ENCODE results near the gene RAMACL.
A peak's percentile ranks its signal among the peaks of the same experiment; 100 is the strongest.

Gene RAMACL

DNA sequence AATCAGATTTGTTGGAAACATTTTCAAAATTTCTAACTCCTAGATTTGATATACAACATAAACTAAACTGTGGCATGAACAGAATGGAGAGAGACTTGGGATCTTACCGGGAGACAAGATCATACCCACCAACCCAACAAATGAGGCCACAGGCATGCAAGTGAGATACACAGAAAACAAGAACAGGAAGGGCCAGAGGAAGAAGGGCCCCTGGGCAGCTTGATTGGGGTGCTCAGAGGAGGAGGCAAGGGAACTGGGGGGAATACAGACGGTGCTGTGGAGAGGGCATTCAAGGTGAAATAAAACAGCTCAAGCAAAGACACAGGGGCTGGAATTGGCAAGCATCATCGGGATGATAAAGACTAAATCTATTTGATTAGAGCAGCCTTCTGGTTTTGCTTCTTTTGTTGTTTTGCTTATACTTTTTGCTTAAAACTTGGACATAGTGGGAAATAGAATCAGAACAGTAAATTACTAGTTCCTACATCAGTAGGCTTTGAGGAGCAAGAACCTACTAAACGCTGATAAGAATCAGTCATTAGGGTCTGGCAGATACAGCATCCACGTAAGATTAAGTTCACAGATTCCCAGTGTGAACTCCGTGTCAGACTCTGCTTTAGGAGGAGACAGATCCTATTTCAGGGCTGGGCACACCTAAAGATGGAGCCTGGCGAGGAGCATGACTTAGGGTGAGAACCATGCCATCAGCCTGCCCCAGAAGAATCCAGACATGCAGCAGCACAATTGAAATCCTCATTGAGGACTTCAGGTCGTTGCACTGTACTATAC is 3.5 kb upstream of the RAMACL start:
- no peak for TF ChIP-seq CTCF (IDR thresholded peaks at IDR 0.05; ENCODE audit: extremely low read depth, insufficient read depth, missing control alignments)
- in situ Hi-C loops (cut with MboI; ENCODE audit: low pct_unique_long_range_greater_than_20kb, low sequenced_read_pairs, unreplicated experiment): no loop called here
- no peak for DNase-seq (ENCODE audit: low spot score)

GRCh38 chr6:166589337-166589731 is 2.9 kb upstream of the RAMACL start:
- in situ Hi-C loops (cut with MboI; ENCODE audit: low pct_unique_long_range_greater_than_20kb, low sequenced_read_pairs, unreplicated experiment): no loop called here
- peak; percentile 40 for DNase-seq (ENCODE audit: low spot score)
- TF ChIP-seq CTCF (IDR thresholded peaks at IDR 0.05; ENCODE audit: extremely low read depth, insufficient read depth, missing control alignments): no peak

DNA sequence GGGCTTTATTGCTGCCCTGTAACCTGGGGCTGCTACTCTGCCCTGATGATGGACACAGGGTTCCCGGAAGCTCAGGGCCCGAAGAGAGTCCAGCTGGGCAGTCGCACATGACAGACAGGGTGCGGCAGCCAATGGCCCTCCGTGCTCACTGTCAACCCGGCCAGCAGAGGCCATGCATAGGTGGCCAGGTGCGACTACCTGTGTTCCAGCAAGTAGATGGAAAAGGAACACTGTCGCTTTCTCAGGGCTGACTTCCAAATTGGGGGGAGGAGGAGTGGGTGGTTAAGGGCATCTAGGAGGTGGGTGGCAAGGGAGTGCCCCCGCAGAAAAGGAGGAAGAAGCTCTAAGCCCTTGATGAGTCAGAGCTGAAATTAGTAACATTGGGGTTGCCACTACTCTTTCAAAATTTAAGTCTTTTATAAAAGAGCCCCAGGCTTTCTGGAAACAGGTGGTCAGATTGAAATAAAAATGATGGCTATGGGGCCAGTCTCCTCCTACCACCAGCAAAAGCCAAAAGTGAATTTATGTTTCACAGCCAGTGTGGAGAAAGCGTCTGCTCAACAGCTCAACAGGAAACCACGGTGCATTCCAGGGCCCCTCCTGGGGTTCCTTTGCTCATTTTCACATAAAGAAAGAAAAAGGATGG is 2.3 kb upstream of the RAMACL start:
- peak; percentile 27 for DNase-seq (ENCODE audit: low spot score)
- TF ChIP-seq CTCF (IDR thresholded peaks at IDR 0.05; ENCODE audit: extremely low read depth, insufficient read depth, missing control alignments): no peak
- in situ Hi-C loops (cut with MboI; ENCODE audit: low pct_unique_long_range_greater_than_20kb, low sequenced_read_pairs, unreplicated experiment): no loop called here

GRCh38 chr6:166587631-166588413 is 1.3 kb upstream of the RAMACL start:
- peak; percentile 74 for DNase-seq (ENCODE audit: low spot score)
- TF ChIP-seq CTCF (IDR thresholded peaks at IDR 0.05; ENCODE audit: extremely low read depth, insufficient read depth, missing control alignments): no peak
- in situ Hi-C loops (cut with MboI; ENCODE audit: low pct_unique_long_range_greater_than_20kb, low sequenced_read_pairs, unreplicated experiment): no loop called here

GRCh38 chr6:166584853-166585429 is 1.5 kb downstream of the RAMACL start:
- DNase-seq (ENCODE audit: low spot score): no peak
- in situ Hi-C loops (cut with MboI; ENCODE audit: low pct_unique_long_range_greater_than_20kb, low sequenced_read_pairs, unreplicated experiment): no loop called here
- no peak for TF ChIP-seq CTCF (IDR thresholded peaks at IDR 0.05; ENCODE audit: extremely low read depth, insufficient read depth, missing control alignments)

DNA sequence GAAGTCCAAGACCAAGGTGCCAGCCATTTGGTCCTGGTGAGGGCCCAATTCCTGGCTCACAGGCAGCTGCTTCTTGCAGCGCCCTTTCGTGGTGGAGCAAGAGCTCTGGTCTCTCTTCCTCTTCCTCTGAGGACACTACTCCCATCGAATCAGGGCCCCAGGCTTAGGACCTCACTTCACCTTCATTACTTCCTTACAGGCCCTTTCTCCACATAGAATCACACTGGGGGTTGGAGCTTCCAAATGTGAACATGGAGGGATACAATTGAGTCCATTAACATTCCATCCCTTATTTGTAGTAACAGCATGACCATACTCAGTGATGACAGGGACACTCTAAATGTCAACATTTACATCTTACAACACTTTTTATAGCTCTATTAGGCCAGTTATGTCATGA is 2.3 kb downstream of the RAMACL start:
- DNase-seq (ENCODE audit: low spot score): no peak
- TF ChIP-seq CTCF (IDR thresholded peaks at IDR 0.05; ENCODE audit: extremely low read depth, insufficient read depth, missing control alignments): no peak
- in situ Hi-C loops (cut with MboI; ENCODE audit: low pct_unique_long_range_greater_than_20kb, low sequenced_read_pairs, unreplicated experiment): no loop called here
